GM04503 (cell line): ENCODE measurements around the gene AMBP.
"Not testable (repeated sequence)": the region's sequence is repeated elsewhere in the genome, so short reads cannot be mapped to it uniquely, and the experiment has no call there.

Experiments used
- DNase-seq: peaks from one replicate; pipeline ENCODE4 v3.0.0-alpha.2; 2012; ENCODE audit warnings: low read depth

The AMBP gene

GRCh38 chr9:114091711-114092110 is 13.6 kb upstream of the AMBP start:
- no peak for DNase-seq

- no peak for DNase-seq
Observed at GRCh38 chr9:114090798-114091197, 12.7 kb upstream of the AMBP start.

- no peak for DNase-seq
Observed at GRCh38 chr9:114089206-114089840, 11.2 kb upstream of the AMBP start.

DNA sequence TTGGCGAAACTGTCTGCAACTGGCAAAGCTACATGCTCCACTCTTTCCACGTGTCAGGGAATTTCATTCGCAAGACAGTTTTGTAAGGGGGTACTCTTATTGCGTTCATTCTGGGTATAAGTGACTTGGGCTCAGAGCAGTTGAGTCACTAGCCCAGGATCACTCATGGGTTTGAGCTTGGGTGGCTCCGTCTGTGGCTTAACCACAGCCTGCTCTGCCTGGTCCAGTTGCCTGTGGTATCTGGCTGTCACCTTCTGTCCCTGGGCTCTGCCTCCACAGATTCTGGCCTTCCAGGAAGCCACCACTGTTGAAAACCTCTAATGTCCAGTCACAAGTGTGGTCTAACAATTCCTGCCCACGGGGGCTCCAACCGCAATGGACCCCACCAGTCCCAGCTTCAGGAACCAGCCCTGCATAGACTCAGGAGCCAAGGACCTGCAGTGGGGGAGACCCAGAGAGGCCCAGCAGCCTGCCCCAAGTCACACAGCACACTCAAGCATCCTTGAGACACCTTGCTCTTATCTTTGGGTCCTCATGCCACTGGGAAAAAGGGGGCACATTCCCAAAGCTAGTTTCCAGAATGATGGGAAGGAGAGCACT is 10.6 kb upstream of the AMBP start:
- no peak for DNase-seq

DNA sequence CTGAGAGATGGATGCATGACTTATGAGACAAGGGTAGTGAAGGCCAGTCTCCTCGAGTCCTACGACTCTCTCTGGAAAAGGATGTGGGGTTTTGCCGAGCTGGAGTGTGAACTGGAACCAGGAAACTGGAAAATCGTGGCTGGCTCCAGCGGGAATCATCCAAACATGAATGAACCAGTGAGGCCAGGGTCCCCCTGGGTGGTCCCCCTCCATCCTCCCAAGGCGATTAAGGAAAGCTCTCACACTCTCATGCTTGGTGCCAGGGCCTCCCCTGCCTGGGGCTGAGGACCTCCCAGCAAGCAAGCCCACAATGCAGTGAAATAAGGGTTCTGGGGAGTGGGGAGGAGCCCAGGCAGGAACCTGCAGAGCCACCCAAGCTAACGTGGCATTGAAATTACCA is 9.6 kb upstream of the AMBP start:
- no peak for DNase-seq

GRCh38 chr9:114086607-114087006 is 8.5 kb upstream of the AMBP start:
- no peak for DNase-seq

DNA sequence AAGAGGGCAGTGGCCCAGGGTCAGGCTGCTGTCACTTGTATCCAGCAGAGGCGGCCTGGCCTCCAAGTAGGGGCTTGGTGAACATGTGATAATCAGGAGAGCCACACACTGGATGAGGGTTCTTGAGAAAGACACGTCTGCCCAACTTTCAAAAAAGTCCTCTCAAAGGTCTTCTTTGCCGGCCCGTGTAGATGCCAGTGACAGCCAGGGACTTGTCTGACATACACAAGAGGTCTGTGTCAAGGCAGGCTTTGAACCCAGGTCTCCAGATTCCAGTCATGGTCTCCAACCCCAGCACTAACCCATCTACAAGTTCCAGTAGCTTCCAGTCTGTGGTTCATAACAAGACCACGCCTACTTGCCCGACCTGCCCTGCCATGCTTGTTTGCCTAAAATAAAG is 7.9 kb upstream of the AMBP start:
- DNase-seq: no peak

GRCh38 chr9:114085387-114085789 is 7.3 kb upstream of the AMBP start:
- DNase-seq: no peak

DNA sequence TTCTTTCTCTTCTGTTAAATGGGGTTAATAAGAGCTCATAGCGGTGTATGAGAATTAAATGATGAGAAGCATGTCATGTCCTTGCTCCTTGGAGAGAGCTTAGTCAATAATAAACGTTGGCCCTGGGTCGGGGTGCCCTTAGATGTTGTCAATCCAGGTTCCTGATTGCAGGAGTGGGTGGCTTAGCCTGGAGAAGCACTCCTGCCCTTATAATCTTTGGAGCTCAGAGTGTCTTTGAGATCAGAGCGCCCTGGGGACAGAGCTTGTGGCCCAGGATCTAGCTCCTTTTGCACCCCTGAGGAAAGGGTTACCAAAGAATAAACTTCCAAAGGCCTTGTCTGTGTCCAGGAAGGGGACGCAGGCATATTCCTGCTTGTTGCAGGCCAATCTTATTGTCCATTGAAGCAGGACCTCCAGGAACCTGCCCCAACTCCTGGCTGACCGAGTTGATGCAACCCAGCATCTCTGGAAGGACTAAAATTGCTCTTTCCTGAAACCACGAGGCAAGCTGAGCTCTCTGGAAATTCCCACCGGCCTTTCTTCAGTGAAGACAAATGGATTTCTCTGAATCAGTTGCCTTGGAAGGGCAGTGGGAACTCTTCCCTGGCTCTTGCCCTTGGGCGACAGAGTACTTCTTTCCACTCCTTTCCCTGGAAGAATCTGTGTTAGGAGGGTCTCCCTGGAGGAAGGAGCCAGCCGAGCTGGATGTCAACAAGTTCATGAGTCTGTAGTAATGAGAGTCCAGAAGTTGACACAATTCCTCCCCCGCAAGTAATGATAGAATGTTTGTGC is 6.4 kb upstream of the AMBP start:
- no peak for DNase-seq

DNA sequence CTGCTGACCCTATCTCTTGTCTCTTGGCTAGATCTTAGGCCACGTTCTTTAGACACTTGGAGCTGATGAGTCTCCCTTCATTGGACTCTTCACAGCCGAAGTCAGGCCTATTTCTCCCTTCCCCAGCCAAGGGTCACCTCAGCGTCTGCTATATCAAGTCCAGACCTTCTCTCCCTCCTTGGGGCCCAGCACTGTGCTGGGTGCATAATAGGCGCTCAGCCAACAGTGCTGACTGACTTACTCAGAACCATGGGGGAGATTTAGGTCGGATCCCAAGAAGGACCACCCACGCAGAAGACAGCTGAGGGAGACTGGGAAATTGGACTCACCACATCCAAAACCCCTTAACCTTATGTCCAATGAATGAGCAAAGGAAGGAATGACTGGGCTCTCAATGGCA is 5.6 kb upstream of the AMBP start:
- no peak for DNase-seq

GRCh38 chr9:114082763-114083412 is 4.8 kb upstream of the AMBP start:
- DNase-seq: not testable (repeated sequence)

DNA sequence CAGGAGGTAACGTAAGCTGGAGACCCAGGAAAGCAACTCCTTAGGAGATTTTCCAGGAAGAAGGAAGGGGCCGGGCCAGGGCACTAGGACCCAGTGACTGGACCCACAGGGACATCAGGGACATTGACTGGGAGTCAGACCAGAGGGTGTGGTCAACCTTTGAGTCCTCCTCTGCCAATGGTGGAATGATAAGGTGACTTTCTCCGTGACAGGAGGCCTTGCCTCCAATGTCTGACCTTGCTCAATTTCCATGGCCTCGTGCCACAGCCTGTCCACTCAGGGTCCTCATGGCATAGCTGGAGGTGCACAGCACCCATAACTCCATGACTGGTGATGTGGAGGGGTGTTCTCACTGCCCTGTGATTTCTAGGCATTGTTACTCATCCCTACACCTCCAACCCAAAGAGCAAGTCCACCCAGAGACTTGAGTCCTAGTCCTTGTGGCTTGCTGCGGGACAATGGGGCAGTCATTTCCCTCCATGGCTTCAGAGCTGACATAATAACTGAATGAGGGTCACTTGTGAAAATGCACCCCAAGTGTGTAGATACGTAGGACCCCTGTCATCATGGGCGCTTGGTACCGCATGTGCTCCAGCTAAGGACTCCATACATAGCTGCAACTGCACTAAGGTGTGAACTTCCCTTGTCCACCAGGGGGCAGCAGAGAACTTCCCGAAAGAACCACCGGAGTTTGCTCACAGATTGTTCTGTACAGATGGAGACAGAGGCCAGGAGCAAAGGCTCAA is 4.1 kb upstream of the AMBP start:
- peak; percentile 41 for DNase-seq

DNA sequence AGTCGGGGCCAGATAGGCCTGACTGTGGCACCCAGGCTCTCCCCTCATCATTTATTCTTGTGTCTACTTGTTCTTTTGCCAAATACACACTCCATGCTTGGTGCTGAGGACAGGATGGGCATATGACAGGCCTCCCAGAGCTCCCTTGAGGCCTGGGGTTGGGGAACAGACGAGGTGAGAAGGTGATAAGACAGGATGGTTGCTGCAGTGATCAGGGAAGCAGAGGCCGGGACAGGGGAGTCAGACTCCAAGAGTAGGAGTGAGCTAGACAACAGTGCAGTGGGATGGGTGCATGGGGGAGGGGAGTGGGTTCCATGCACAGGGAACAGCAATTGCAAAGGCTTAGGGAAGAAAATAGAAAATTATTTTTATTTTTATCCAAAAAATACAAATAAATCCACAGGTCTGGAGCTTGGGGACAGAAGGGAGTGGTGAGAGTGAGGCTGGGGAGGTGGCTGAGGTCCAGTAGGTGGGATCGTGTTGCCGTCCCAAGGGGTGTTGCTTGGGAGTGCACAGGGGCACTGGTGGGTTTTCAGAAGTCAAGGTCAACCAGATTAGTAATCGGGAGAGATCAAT is 3.4 kb upstream of the AMBP start:
- DNase-seq: no peak

GRCh38 chr9:114080773-114081440 is 2.8 kb upstream of the AMBP start:
- DNase-seq: no peak

- DNase-seq: no peak
Observed at GRCh38 chr9:114080195-114080772, 2.2 kb upstream of the AMBP start.

DNA sequence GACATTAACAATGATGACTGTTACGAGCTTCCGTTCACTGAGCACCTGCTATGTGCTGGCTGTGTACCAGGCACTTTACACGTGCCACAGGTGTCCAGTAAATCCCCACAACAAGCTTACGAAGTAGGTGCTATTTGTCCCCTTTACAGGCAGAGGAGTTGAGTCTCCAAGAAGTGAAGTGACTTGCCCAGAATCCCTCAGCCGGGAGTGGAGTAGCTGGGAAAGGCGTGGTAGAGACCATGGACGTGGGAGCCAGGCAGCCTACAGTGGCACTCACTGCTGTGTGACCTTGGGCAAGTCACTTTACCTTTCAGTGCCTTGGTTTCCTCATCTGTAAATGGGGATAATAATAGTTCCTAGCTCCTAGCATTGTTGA is 669 bp upstream of the AMBP start:
- DNase-seq: no peak

GRCh38 chr9:114077162-114077837 is 800 bp downstream of the AMBP start:
- no peak for DNase-seq

GRCh38 chr9:114076237-114077161 is 1.6 kb downstream of the AMBP start:
- DNase-seq: no peak

- DNase-seq: no peak
Observed at GRCh38 chr9:114075602-114076001, 2.5 kb downstream of the AMBP start.
